Measurements from ENCODE around the gene MAMDC4. TPM values are rescaled to one million over a fixed set of nuclear protein-coding genes. Genes with fewer than 3 reads are reported as not detected.
A peak's percentile ranks its signal among the peaks of the same experiment; 100 is the strongest.

Gene MAMDC4
- total and polyA plus RNA-seq, 2 of the 13 experiments (the other 11 are each of a cell fraction or from before 2014, with no cell fraction given): 6.0 to 6.8 TPM

- TF ChIP-seq ZNF766 (CRISPR knock-in tag; IDR thresholded peaks at IDR 0.05; ENCODE audit: borderline replicate concordance) (0 out of 2 replicates have a peak, but pooled peaks have one; percentile 46), MTF1 (CRISPR knock-in tag; IDR thresholded peaks at IDR 0.05) (no peak), SSRP1 (CRISPR knock-in tag; IDR thresholded peaks at IDR 0.05) (no peak), TRIM22 (IDR thresholded peaks at IDR 0.05) (no peak), ISX (CRISPR knock-in tag; conservative IDR thresholded peaks at IDR 0.05) (no peak), ZNF138 (CRISPR knock-in tag; IDR thresholded peaks at IDR 0.05; ENCODE audit: low read depth) (no peak), ZNF382 (CRISPR knock-in tag; IDR thresholded peaks at IDR 0.05; ENCODE audit: borderline replicate concordance) (no peak), SMC3 (IDR thresholded peaks at IDR 0.05; ENCODE audit: low read length) (no peak), XRCC5 (optimal IDR thresholded peaks at IDR 0.05; ENCODE audit: low read length) (peak; percentile 38), CAMTA2 (CRISPR knock-in tag; IDR thresholded peaks at IDR 0.05; ENCODE audit: borderline replicate concordance) (no peak; the same call in 1 of the 2 replicates), ZKSCAN8 (CRISPR knock-in tag; IDR thresholded peaks at IDR 0.05; ENCODE audit: borderline replicate concordance) (peak; percentile 52; the same call in 1 of the 2 replicates), AGO1 (IDR thresholded peaks at IDR 0.05; ENCODE audit: low read depth, low read length, poor library complexity, severe bottlenecking) (peak; percentile 63), PHF20 (CRISPR knock-in tag; IDR thresholded peaks at IDR 0.05) (no peak), HOXA7 (CRISPR knock-in tag; IDR thresholded peaks at IDR 0.05) (no peak), ZMYM2 (CRISPR knock-in tag; IDR thresholded peaks at IDR 0.05) (peak; percentile 21; the same call in 1 of the 2 replicates), ZNF879 (CRISPR knock-in tag; IDR thresholded peaks at IDR 0.05) (no peak), ZBTB43 (CRISPR knock-in tag; conservative IDR thresholded peaks at IDR 0.05) (no peak), ZNF512B (CRISPR knock-in tag; IDR thresholded peaks at IDR 0.05; ENCODE audit: borderline replicate concordance) (no peak), RELA (CRISPR knock-in tag; IDR thresholded peaks at IDR 0.05) (peak; percentile 94), ZNF180 (CRISPR knock-in tag; IDR thresholded peaks at IDR 0.05; ENCODE audit: borderline replicate concordance, low read depth) (no peak), SCMH1 (CRISPR knock-in tag; IDR thresholded peaks at IDR 0.05; ENCODE audit: borderline replicate concordance) (no peak), SIN3A (IDR thresholded peaks at IDR 0.05; ENCODE audit: borderline replicate concordance, low read depth, low read length) (peak; percentile 93), CC2D1A (CRISPR knock-in tag; IDR thresholded peaks at IDR 0.05) (no peak), CREBL2 (CRISPR knock-in tag; IDR thresholded peaks at IDR 0.05; ENCODE audit: borderline replicate concordance) (no peak; the same call in 1 of the 2 replicates), TCF7L2 (IDR thresholded peaks at IDR 0.05; ENCODE audit: low read depth, low read length) (no peak), ZNF225 (CRISPR knock-in tag; IDR thresholded peaks at IDR 0.05) (no peak)
Measured at GRCh38 chr9:136882109-136882946, 30.2 kb downstream of the MAMDC4 start (continued).
